ENCODE measurements around the gene HOXA3.

DNA sequence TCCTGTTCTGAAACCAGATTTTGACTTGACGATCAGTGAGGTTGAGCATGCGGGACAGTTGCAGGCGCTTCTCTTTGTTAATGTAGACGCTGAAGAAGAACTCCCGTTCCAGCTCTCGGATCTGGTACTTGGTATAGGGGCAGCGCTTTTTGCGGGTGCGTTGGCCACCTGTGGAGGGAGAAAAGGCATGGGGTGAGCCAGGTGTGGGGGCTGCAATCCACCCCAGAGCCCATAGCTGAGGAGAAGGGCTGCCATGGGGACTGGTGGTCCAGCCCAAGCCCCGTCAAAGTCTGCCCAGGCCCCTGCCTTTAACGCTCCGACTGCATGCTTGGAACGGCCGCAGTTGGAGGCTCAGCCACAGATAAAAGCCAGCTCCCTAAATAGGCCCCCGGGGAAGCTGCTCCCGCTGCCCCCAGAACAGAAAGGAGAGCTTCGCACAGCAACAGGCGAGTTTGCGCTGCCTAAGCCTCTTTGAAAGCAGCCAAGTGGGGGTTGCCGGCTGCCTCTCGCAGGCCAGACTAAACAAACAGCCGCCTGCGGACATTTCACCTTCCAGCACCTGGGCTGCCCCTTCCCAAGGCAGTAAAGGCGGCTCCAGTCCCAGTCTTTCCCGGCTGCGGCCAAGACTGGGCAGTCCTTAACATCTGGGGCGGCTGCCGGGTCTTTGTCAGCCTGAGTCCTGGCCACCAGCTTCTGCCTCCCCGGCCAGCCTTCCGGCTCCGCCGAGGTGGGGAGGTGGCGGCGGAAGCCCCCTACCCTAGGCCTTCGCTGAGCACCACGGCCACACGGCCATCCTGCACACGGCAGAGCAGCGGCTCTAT lies 30.7 kb upstream of the HOXA3 start:
- TF ChIP-seq POLR2A (IDR thresholded peaks at IDR 0.05): no peak
- no peak for TF ChIP-seq CTCF (IDR thresholded peaks at IDR 0.05)
- TF ChIP-seq POLR2AphosphoS5 (IDR thresholded peaks at IDR 0.05; ENCODE audit: insufficient read depth in 1 of 2, low read depth in 1 of 2): peak in 1 of 2 donors; percentile 12
